Breast epithelium (tissue), 3 donors: ENCODE results near the gene ATRNL1.

ENCODE experiments used
- CTCF ChIP-seq, 3 donors: fragments of 450-650 bp; IDR thresholded peaks; one replicate each; pipeline ENCODE4 v1.5.1; 2016 to 2017; ENCODE audit warnings: antibody characterized with exemption in 3 of 3, mild to moderate bottlenecking in 3 of 3, moderate library complexity in 3 of 3
- POLR2A ChIP-seq: fragments of 450-650 bp; IDR thresholded peaks from one replicate; pipeline ENCODE4 v1.6.1; 2016; ENCODE audit warnings: antibody characterized with exemption, mild to moderate bottlenecking, moderate library complexity
- POLR2AphosphoS5 ChIP-seq, 3 donors: sonication (generic); formaldehyde crosslinking; IDR thresholded peaks; one replicate each; pipeline ENCODE4 v1.6.1; 2017; ENCODE audit warnings: antibody characterized with exemption in 3 of 3

GRCh38 chr10:115856580-115856979, 763.4 kb downstream of the ATRNL1 start:
- TF ChIP-seq CTCF (IDR thresholded peaks at IDR 0.05) (no peak), POLR2A (no peak), POLR2AphosphoS5 (IDR thresholded peaks at IDR 0.05) (no peak)
